CD1c-positive myeloid dendritic cell (primary cell): Measurements from ENCODE around the gene BID.

ENCODE experiments used
- DNase-seq: peaks from one replicate; pipeline ENCODE4 v3.0.0-alpha.2; 2016; ENCODE audit errors: extremely low spot score

Gene BID

GRCh38 chr22:17738386-17739128, 35.7 kb downstream of the BID start:
- DNase-seq = no peak

GRCh38 chr22:17734187-17734586, 40.1 kb downstream of the BID start:
- DNase-seq = no peak

DNA sequence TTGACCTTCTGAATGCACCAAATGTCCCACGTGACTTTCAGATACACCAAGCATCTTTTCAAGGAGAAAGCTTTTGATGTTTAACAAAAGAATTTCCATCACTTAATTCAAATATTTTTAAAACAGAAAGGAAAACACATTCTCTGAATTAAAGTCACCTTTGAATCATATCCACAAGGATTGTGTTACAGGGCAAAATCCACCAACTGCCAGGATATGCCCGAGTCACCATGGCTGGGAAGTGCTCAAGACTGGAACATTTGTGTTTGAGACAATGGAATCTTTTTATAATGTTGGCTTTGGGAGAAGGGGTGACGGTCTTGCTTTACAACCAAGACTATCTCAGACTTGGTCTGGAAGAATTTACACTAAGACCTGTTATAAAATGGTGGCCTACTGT, 40.8 kb downstream of the BID start:
- no peak for DNase-seq

- DNase-seq = no peak
These were observed 41.9 kb downstream of the BID start for GRCh38 chr22:17732251-17732854.

- DNase-seq = no peak
These were observed 44.7 kb downstream of the BID start for GRCh38 chr22:17729561-17729960.

DNA sequence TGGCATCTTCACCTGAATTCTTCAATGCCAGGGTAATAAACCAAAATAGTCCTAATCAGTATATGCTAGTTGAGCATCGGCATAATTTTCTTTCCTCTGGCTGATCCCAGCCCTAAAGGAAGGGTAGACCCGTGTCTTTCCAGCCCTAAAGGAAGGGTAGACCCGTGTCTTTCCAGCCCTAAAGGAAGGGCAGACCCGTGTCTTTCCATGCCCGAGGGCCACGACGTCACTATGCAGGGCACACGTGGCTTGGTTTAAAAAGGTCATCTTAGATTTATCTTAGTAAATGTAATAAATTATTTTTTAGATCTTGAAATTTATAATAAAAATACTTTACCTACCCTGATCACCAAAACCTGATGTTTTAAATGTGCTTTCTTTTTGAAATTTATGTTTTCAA, 45.5 kb downstream of the BID start:
- DNase-seq = no peak

- DNase-seq = peak; percentile 27
These were observed 47.1 kb downstream of the BID start for GRCh38 chr22:17726928-17727897.

- DNase-seq = no peak
These were observed 48.0 kb downstream of the BID start for GRCh38 chr22:17726006-17726927.

GRCh38 chr22:17725500-17725796, 48.8 kb downstream of the BID start:
- DNase-seq = no peak

DNA sequence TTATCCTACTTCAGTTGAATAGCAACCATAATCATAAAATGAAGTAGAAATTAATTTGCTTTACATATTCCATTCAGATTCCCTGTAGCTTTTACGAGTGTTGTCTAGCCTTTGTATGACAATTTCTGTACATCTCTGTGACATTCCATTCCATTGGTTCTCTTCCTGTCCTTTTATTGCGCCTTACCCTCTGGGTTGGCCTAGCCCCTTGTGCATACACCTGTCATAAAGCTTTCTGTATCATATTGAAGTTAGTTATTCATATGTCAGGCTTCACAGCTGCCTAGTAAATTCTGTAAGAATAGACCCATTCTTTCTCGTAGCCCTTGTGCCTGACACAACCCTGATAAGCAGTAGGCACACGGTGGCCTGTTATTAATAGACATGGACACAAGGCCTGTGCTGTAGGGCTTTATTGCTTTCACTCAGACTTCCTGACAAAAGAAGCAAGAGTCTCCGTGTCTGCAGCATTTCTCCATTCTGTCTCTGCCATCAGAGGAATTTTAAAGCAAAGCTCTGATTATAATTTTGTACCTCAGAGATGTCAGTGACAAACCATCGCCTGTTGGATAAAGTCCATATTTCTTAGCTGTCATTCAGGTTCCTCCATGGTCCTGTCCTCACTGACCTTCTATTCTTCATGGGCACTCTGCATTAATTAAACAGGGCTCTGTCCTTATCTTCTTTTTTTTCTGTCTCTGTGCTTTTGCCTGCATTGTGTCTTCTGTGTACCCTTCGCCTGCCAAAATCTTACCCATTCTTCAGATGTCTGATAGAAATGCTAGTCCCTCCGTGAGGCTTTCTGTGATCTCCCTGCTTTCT, 49.4 kb downstream of the BID start:
- no peak for DNase-seq

GRCh38 chr22:17724241-17724640, 50.0 kb downstream of the BID start:
- no peak for DNase-seq

- DNase-seq = no peak
These were observed 54.4 kb downstream of the BID start for GRCh38 chr22:17719911-17720310.

DNA sequence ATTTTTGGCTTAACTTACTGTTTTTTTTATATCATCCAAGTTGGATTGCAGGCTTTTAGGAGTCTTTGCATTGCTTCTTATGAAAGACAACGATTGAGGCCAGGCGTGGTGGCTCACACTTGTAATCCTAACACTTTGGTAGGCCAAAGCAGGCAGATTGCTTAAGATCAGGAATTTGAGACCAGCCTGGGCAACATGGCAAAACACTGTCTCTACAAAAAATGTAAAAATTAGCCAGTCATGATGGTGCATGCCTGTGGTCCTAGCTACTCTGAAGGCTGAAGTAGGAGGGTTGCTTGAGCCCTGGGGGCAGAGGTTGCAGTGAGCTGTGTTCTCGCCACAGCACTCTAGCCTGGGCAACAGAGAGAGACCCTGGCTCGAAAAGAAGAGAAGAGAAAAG, 56.6 kb downstream of the BID start:
- DNase-seq = no peak

GRCh38 chr22:17716529-17716928, 57.7 kb downstream of the BID start:
- DNase-seq = no peak

- DNase-seq = no peak
These were observed 61.8 kb downstream of the BID start for GRCh38 chr22:17712441-17712840.

GRCh38 chr22:17710023-17710422, 64.2 kb downstream of the BID start:
- DNase-seq = no peak

DNA sequence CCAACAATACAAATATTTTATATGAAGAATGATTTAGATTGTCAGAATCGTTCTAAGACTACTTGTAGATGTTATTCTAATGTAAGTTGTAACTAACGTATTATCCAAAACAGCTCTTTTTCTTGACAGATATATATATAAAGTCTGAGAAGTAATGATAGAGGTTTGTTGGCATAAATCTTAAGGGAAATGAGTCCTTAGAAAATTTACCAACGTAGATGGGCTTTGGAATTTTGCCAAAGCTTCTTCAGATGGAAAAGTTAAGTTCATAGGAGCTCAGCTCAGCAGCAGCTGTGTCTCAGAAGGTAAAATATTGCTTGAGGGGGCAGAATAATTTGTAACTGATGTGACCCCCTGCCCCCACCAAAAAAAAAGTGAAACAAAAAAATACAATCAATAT, 66.7 kb downstream of the BID start:
- no peak for DNase-seq

DNA sequence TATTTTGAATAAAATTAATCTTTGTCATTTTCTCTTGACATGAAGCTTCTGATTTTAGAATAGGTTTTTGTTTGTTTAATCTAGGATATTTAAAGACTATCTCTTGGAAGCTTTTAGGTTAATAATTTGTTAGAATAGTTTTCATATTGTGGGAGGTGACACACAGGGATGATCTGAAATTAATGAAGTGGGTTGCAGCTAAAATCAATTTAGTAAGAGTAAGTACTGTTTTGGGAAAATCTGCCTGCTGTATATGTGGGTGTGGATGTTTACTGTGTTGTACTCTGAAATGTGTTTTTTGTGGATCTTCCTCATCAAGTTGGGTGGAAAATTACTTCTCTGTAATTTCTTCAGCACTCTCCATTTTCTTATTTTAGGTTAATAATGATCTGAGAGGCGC, 67.3 kb downstream of the BID start:
- DNase-seq = peak; percentile 20

DNA sequence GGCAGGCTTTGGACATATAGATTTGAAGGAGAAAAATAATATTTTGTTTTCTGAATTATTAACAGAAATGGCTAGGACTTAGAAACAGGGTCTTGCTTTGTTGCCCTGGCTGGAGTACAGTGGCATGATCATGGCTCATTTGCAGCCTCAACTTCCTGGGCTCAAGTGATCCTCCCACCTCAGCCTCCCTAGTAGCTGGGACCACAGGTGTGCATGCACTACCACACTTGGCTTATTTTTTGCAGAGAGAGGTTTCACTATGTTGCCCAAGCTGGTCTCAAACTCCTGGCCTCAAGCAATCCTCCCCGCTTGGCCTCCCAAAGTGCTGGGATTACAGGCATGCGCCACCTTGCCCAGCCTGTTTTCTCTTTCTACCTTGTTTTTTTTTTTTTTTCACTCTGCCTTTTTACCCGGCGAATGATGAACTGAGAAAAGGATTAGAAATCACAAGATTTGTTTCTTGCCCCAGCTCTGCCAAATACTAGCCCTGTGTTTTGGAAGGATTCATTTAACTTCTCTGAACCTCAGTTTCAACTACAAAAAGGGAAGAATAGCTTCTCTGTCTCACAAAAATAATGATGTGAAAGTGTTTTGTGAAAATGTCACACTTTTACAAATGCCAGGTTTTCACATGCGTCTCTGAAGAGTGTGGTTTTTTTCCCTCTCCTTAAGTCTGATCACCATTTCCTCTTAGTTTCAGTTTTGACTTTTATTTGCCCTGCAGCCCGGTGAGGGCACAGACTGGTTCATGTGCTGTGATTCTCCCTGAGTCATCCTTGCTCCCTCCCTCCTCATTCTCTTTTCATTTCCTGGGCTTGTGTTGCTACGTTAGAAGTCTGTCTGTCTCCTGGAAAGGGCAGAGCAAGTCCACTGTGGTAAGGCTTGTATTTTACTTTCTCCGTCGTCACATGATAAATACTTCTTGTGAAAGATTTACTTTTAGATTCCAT, 68.0 kb downstream of the BID start:
- DNase-seq = peak; percentile 84

DNA sequence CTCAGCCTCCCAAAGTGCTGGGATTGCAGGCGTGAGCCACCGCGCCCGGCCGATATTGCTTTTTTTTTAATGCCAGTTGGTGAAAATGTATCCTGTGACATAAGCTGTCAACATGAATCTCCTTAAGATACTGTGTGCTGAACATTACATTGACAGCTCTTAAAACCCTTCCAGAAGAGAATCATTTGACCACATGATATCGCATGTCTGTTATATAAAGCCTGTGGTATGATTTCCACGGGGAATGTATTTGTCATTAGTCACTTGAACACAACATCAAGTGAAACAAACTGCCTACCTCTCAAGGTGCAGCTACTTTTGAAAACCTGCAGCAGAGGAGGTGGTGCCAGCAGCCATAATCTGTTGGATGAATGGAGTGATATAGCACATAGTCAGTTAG, 68.7 kb downstream of the BID start:
- DNase-seq = no peak
